Heart left ventricle (tissue), 13 donors: ENCODE data around the gene TOX2.

Source experiments
- POLR2A ChIP-seq, 2 donors: fragments of 450-650 bp; IDR thresholded peaks; one replicate each; pipeline ENCODE4 v1.6.1; 2017; ENCODE audit warnings: antibody characterized with exemption in 2 of 2, mild to moderate bottlenecking in 2 of 2, moderate library complexity in 2 of 2
- TF ChIP-seq, protein P1 (sequence below), 12 donors: fragments of 200-600 bp; sonication (generic) in 4 of 12; IDR thresholded peaks; one replicate each; pipeline versions ENCODE4 v1.5.0 to v1.8.0; 2018 to 2022; ENCODE audit warnings: antibody characterized with exemption in 12 of 12, mild to moderate bottlenecking in 5 of 12
- donor health status: ischemic (EF 13 %, LVEDD 7.1; RV severe dilation, severe dysfunction).
- donor health status: DM: no; HTN: yes; CAD: no.
- donor health status: DM: no; HTN: no; CAD: no.
- donor health status: ischemic (EF 25% LVEDD 6.9; RV normal size, moderate dysfunction).
- donor health status: ischemic (EF 25% LVEDD 5.7; RV mildly dilated, moderate dysfunction).
- donor health status: ischemic (EF 35%, LVEDD 5.7; RV mildly dilated, moderate dysfunction).
- donor health status: nonischemic (EF 11% LVEDD 7.7; RV severe dilation, severe dysfunction).
- donor health status: DM: yes; HTN: yes; CAD: no.
- donor health status: PGD.
- donor health status: ischemic (EF 29% LVEDD 5.4; RV normal size, mild dysfunction).
- donor health status: nonischemic (EF 23%, LVEDD 6.1; RV moderate dilation, normal function).

DNA sequence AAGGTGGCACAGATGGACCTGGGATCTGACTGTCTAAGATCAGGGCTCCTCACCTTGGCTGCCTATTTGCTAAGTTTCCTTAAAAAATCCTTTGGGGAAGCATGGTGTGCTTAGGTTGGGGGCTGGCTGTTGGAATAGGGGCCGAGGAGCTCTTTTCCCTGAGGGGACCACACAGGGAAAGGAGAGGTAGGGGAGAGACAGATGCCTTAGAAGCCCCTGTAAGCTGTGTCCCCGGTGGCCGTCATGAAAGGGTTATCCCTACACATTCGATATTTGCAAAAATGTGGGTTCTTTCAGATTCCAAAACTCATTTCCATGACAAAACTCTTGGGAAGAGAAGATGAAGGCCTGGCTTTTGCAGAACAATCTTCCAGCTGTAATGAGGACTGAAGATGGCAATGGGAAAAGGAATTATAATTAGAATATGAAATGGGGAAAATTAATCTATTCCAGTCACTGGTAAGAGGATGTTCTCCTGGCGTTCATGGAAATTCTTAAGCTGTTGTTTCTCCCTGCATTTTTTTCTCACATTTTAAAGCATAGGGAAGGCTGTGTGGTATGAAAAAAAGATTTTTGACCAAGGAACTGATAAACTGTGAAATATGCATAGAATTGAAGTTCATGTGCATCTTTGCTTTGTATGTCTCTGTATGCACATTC lies 53.8 kb downstream of the TOX2 start:
- TF ChIP-seq POLR2A (IDR thresholded peaks at IDR 0.05) = no peak
- TF ChIP-seq, protein P1, sequence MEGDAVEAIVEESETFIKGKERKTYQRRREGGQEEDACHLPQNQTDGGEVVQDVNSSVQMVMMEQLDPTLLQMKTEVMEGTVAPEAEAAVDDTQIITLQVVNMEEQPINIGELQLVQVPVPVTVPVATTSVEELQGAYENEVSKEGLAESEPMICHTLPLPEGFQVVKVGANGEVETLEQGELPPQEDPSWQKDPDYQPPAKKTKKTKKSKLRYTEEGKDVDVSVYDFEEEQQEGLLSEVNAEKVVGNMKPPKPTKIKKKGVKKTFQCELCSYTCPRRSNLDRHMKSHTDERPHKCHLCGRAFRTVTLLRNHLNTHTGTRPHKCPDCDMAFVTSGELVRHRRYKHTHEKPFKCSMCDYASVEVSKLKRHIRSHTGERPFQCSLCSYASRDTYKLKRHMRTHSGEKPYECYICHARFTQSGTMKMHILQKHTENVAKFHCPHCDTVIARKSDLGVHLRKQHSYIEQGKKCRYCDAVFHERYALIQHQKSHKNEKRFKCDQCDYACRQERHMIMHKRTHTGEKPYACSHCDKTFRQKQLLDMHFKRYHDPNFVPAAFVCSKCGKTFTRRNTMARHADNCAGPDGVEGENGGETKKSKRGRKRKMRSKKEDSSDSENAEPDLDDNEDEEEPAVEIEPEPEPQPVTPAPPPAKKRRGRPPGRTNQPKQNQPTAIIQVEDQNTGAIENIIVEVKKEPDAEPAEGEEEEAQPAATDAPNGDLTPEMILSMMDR (IDR thresholded peaks at IDR 0.05) = no peak
